ENCODE measurements around the gene PRSS22. TPM values are rescaled to one million over a fixed set of nuclear protein-coding genes. Genes with fewer than 3 reads are reported as not detected.
A peak's percentile ranks its signal among the peaks of the same experiment; 100 is the strongest.

The PRSS22 gene
- total RNA-seq, 1 experiment from 2014 or later, result 0.80 TPM

- Histone ChIP-seq H3K4me3 (ENCODE audit: insufficient read depth, low read depth, low read length) (no peak overlapping the region), H3K27me3 (ENCODE audit: control insufficient read depth, insufficient read depth, low read length) (peaks cover 4% of the 10 kb centered on the region), H3K36me3 (replicated peaks; ENCODE audit: control insufficient read depth, insufficient read depth, low read length) (no peaks in the 10 kb centered on the region)
- DNase-seq, result no peak
Observed at GRCh38 chr16:2865651-2866050, 7.7 kb upstream of the PRSS22 start.

- peaks cover 19% of the 10 kb centered on the region for H3K27me3 ChIP-seq (ENCODE audit: control insufficient read depth, insufficient read depth, low read length)
- peak; percentile 46 for DNase-seq
- H3K4me3 ChIP-seq (ENCODE audit: insufficient read depth, low read depth, low read length), result no peak overlapping the region
- no peaks in the 10 kb centered on the region for H3K36me3 ChIP-seq (replicated peaks; ENCODE audit: control insufficient read depth, insufficient read depth, low read length)
Observed at GRCh38 chr16:2860826-2861567, 3.0 kb upstream of the PRSS22 start.

GRCh38 chr16:2859686-2860265, 1.8 kb upstream of the PRSS22 start:
- DNase-seq, result no peak
- no peak overlapping the region for H3K4me3 ChIP-seq (ENCODE audit: insufficient read depth, low read depth, low read length)
- H3K27me3 ChIP-seq (ENCODE audit: control insufficient read depth, insufficient read depth, low read length), result peaks cover 18% of the 10 kb centered on the region; the same call in 1 of the 2 replicates
- no peaks in the 10 kb centered on the region for H3K36me3 ChIP-seq (replicated peaks; ENCODE audit: control insufficient read depth, insufficient read depth, low read length)

- peaks cover 18% of the 10 kb centered on the region; the same call in 1 of the 2 replicates for H3K27me3 ChIP-seq (ENCODE audit: control insufficient read depth, insufficient read depth, low read length)
- H3K36me3 ChIP-seq (replicated peaks; ENCODE audit: control insufficient read depth, insufficient read depth, low read length), result no peaks in the 10 kb centered on the region
- H3K4me3 ChIP-seq (ENCODE audit: insufficient read depth, low read depth, low read length), result peak overlapping the region; percentile 47
- peak; percentile 79 for DNase-seq
Observed at GRCh38 chr16:2858245-2859025, 465 bp upstream of the PRSS22 start.

GRCh38 chr16:2856686-2857450, 1.1 kb downstream of the PRSS22 start:
- peaks cover 18% of the 10 kb centered on the region; the same call in 1 of the 2 replicates for H3K27me3 ChIP-seq (ENCODE audit: control insufficient read depth, insufficient read depth, low read length)
- H3K4me3 ChIP-seq (ENCODE audit: insufficient read depth, low read depth, low read length), result peak overlapping the region; percentile 47; the same call in 1 of the 2 replicates
- no peaks in the 10 kb centered on the region for H3K36me3 ChIP-seq (replicated peaks; ENCODE audit: control insufficient read depth, insufficient read depth, low read length)
- no peak for DNase-seq

- peak; percentile 90 for DNase-seq
- H3K36me3 ChIP-seq (replicated peaks; ENCODE audit: control insufficient read depth, insufficient read depth, low read length), result no peaks in the 10 kb centered on the region
- no peak overlapping the region for H3K4me3 ChIP-seq (ENCODE audit: insufficient read depth, low read depth, low read length)
- peaks cover 18% of the 10 kb centered on the region; the same call in 1 of the 2 replicates for H3K27me3 ChIP-seq (ENCODE audit: control insufficient read depth, insufficient read depth, low read length)
Observed at GRCh38 chr16:2856061-2856670, 1.8 kb downstream of the PRSS22 start.

GRCh38 chr16:2855536-2855935, 2.4 kb downstream of the PRSS22 start:
- DNase-seq, result peak; percentile 34

GRCh38 chr16:2854700-2855309, 3.2 kb downstream of the PRSS22 start:
- H3K36me3 ChIP-seq (replicated peaks; ENCODE audit: control insufficient read depth, insufficient read depth, low read length), result no peaks in the 10 kb centered on the region
- peak; percentile 79 for DNase-seq
- no peak overlapping the region for H3K4me3 ChIP-seq (ENCODE audit: insufficient read depth, low read depth, low read length)
- H3K27me3 ChIP-seq (ENCODE audit: control insufficient read depth, insufficient read depth, low read length), result peaks cover 18% of the 10 kb centered on the region; the same call in 1 of the 2 replicates

More at GRCh38 chr16:2855536-2855935, 2.4 kb downstream of the PRSS22 start:
- Histone ChIP-seq H3K27me3 (ENCODE audit: control insufficient read depth, insufficient read depth, low read length) (peaks cover 18% of the 10 kb centered on the region; the same call in 1 of the 2 replicates), H3K4me3 (ENCODE audit: insufficient read depth, low read depth, low read length) (no peak overlapping the region), H3K36me3 (replicated peaks; ENCODE audit: control insufficient read depth, insufficient read depth, low read length) (no peaks in the 10 kb centered on the region)

- H3K4me3 ChIP-seq (ENCODE audit: insufficient read depth, low read depth, low read length), result no peak overlapping the region
- no peaks in the 10 kb centered on the region for H3K36me3 ChIP-seq (replicated peaks; ENCODE audit: control insufficient read depth, insufficient read depth, low read length)
- DNase-seq, result peak; percentile 35
- peaks cover 14% of the 10 kb centered on the region; the same call in 1 of the 2 replicates for H3K27me3 ChIP-seq (ENCODE audit: control insufficient read depth, insufficient read depth, low read length)
Observed at GRCh38 chr16:2853531-2854073, 4.4 kb downstream of the PRSS22 start.

GRCh38 chr16:2852731-2853507, 5.1 kb downstream of the PRSS22 start:
- Histone ChIP-seq H3K4me3 (ENCODE audit: insufficient read depth, low read depth, low read length) (no peak overlapping the region), H3K27me3 (ENCODE audit: control insufficient read depth, insufficient read depth, low read length) (peaks cover 8% of the 10 kb centered on the region; the same call in 1 of the 2 replicates), H3K36me3 (replicated peaks; ENCODE audit: control insufficient read depth, insufficient read depth, low read length) (no peaks in the 10 kb centered on the region)
- DNase-seq, result peak; percentile 73

- Histone ChIP-seq H3K36me3 (replicated peaks; ENCODE audit: control insufficient read depth, insufficient read depth, low read length) (no peaks in the 10 kb centered on the region), H3K4me3 (ENCODE audit: insufficient read depth, low read depth, low read length) (no peak overlapping the region), H3K27me3 (ENCODE audit: control insufficient read depth, insufficient read depth, low read length) (peaks cover 1% of the 10 kb centered on the region; the same call in 1 of the 2 replicates)
- peak; percentile 64 for DNase-seq
Observed at GRCh38 chr16:2852003-2852730, 5.8 kb downstream of the PRSS22 start.

Data from H7 (cell line).